Measurements from ENCODE around the gene ARMH1. TPM values are rescaled to one million over a fixed set of nuclear protein-coding genes. Genes with fewer than 3 reads are reported as not detected.
"Not testable (repeated sequence)": the region's sequence is repeated elsewhere in the genome, so short reads cannot be mapped to it uniquely, and the experiment has no call there.

Gene ARMH1
- total RNA-seq, 1 donor from 2014 or later, result 3.6 TPM

DNA sequence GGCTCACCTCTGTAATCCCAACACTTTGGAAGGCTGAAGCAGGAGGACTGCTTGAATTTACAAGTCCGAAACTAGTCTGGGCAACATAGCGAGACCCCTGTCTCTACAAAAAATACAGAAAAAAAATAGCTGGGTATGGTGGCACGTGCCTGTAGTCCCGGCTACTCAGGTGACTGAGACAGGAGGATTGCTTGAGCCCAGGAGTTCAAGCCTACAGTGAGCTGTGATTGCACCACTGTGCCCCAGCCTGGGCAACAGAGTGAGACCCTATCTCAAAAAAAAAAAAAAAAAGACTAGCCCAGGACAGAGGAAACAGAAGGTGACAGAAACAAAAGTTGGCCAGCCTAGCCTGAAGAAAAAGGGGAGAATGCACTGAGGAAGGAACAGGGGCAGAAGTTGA lies 21.2 kb downstream of the ARMH1 start:
- no peak for DNase-seq

DNA sequence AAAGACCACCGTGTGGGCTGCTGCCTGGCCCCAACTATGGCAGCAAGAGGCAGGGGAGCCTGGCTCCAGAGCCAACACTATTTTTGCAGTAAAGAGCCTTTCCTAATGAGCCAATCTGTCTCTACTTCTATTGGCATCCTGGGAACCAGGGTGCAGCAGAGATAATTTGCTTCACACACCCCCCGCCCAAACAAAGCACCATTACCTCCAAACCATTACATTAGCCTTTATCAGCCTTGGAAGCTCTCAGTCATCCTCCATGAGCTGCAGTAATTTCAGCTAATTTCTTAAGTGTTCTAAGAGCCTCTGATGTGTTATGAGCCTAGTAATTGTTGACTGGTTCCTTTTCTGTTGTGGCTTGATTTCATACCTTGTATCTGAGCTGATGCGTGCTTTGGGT lies 21.6 kb downstream of the ARMH1 start:
- DNase-seq, result no peak

DNA sequence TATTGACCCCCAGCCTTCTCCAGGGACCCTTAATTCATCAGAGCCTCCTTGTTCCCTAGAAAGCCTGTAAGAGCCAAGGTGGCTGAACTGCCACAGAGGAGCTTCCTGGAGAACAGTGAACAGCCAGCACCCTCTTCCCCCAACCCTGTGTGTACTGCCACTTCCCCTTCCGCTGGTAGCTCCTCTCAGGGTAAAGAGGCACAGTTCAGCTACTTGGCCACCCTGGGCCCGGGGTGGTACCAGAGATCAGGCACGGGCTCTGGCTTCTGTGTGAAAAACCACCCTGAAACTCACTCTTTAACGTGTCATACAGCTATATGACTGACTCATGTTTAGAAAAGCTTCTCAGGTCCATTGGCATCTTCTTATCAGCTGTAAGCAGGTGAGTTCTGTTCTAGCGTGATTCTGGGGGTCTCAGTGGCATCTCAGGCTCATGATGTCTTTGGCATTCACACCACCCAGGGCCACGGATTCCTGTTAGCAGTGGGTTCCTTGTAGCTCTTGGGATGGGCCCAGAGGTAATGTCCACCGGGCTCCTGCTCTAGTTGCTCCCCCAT lies 22.4 kb downstream of the ARMH1 start:
- no peak for DNase-seq

GRCh38 chr1:44698138-44698537 lies 23.6 kb downstream of the ARMH1 start:
- no peak for DNase-seq

DNA sequence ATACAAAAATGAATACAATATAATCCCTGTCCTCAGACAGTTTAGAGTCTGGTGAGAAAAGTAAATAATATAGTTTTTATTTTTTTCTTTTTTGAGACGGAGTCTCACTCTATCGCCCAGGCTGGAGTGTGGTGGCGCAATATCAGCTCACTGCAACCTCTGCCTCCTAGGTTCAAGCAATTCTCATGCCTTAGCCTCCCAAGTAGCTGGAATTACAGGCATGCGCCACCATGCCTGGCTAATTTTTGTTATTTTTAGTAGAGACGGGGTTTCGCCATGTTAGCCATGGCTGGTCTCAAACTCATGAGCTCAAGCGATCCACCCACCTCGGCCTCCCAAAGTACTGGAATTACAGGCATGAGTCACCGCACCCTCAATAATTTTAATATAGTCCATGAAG lies 24.9 kb downstream of the ARMH1 start:
- not testable (repeated sequence) for DNase-seq

DNA sequence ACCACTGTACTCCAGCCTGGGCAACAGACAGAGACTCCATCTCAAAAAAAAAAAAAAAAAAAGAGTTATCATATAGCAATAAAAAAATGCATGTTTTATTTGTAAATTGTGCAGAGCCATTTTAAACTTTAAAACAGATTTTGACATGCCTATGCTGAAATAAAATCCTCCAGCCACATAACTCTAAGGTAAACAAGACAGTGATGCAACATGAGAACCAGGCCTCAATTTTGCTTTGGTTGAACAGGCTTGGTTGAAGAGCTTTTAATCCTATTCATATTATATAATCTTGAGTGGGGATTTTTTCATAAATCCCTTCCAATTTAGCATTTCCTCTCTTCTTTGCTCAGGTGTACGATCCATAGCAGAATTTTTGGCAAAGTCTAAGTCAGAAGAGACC lies 26.1 kb downstream of the ARMH1 start:
- no peak for DNase-seq

DNA sequence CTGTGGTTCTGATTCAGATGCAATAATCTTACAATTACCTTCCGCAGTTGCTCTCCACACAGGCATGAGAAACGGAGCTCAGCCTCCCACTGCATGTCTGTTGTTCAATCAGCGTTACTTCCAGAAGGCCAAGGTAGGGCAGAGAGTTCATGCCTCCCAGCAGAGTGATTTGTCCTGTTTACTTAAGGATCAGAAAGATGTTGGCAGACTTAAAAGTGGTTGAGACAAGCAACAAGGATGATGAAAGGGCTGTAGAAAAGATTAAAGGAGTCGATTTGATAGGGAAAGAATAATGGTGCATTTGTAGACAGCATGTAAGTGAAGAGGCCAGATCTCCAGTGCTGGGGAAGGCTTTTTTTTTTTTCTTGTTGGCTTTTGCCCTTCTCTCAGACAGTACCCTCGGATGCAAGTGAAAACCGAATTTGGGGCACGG lies 26.6 kb downstream of the ARMH1 start:
- DNase-seq, result no peak

- DNase-seq, result no peak
Observed at GRCh38 chr1:44705470-44705869, 31.0 kb downstream of the ARMH1 start.

- no peak for DNase-seq
Observed at GRCh38 chr1:44705938-44706337, 31.4 kb downstream of the ARMH1 start.

- no peak for DNase-seq
Observed at GRCh38 chr1:44707112-44707881, 32.8 kb downstream of the ARMH1 start.

DNA sequence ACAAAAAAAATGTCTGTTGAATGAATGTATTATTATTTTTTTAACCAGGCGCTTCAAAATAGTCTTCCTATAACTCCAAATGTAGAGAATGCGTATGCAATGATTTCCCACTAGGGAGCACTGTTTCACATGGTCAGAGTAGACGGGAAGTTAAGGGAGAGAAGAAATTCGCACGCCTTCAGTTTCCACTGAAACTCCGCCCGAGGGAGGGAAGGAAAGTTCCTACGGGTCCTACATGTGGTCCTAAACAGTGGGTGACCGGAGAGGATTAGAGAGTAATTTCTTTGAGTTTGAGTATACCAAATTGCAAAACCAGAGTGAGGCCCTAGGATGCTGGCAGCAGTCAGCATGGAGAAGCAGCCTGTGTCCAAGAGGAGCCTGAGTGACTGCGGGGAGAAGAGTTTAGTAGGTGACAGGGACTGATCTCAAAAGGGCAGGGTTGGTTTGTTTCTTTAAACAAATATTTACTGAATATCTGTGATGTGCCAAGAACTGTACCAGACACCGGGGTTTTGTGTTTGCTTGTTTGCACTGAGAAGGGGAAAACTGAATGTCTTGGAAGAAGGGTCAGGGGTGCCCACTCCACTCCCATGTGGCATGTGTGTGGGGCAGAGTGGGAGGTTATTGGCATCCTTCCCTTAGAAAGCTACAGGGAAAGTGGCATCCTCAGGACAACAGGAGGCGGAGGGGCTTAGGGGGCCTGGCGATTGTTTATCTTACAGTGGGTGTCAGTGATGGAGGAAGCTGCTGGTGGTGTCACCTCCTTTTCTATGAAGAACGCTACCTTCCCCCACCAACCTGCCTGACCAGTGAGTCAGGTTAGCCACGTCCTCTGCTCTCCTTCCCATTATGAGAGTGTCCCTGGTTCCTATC lies 33.7 kb downstream of the ARMH1 start:
- DNase-seq, result peak; percentile 3

GRCh38 chr1:44713321-44713781 lies 38.8 kb downstream of the ARMH1 start:
- no peak for DNase-seq

GRCh38 chr1:44714532-44714931 lies 40.0 kb downstream of the ARMH1 start:
- no peak for DNase-seq

- DNase-seq, result peak; percentile 64
Observed at GRCh38 chr1:44714944-44715571, 40.5 kb downstream of the ARMH1 start.

GRCh38 chr1:44717156-44717555 lies 42.6 kb downstream of the ARMH1 start:
- no peak for DNase-seq

- no peak for DNase-seq
Observed at GRCh38 chr1:44717653-44718052, 43.1 kb downstream of the ARMH1 start.

DNA sequence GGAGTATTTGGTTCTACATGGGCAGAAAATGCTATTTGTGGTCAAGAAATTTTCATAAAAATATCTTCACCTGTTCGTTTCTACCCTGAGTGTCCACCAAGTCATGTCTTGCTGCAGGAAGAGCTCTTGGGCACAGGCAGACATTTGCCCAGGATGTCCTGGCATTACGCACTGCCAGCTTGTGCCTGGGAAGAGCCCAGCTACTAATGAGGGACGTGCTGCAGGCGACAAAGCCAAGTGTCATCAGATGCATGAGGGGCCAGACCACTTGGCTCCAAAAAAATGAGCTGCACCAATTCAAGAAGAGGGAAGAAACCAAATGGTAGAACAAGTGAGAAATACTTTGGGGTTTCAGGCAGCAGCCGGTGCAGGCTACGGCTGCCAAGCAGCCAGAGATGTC lies 43.6 kb downstream of the ARMH1 start:
- no peak for DNase-seq

GRCh38 chr1:44719318-44719717 lies 44.8 kb downstream of the ARMH1 start:
- no peak for DNase-seq

DNA sequence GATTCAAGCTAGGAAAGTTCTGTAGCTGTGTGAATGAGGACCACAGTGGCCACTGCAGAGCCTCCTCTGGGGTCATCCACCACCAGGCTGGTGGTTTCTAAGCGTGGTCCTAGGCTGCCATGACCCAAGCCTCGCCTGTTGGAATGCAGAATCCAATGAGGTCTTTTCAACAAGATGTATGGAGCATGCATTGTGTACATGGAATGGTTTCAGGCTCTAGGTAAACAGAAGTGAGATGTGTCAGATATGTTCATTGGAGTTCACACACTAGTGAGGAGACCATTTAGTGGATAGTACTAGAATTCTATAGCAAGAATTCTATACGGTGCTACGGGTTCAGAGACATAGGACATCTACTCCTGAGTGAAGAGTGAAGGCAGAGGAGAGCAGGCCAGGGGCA lies 45.8 kb downstream of the ARMH1 start:
- no peak for DNase-seq

GRCh38 chr1:44721485-44722361 lies 47.2 kb downstream of the ARMH1 start:
- DNase-seq, result peak; percentile 38

- no peak for DNase-seq
Observed at GRCh38 chr1:44723064-44723463, 48.5 kb downstream of the ARMH1 start.
